Endothelial cell of umbilical vein (primary cell): ENCODE data around the gene EPN2. TPM values are rescaled to one million over a fixed set of nuclear protein-coding genes. Genes with fewer than 3 reads are reported as not detected.

ENCODE experiments used
- BruUV-seq: library from RNA; stranded (reverse); fragments of 400-500 nt; replicated peaks from 2 replicates; lab custom pipeline; 2021; lab: Mats Ljungman, UMichigan
- CTCF ChIA-PET: fragments of 300-600, 350-600 bp; sonication (Branson Sonifier 250); formaldehyde crosslinking; loops from one replicate; lab custom pipeline; 2021; ENCODE audit warnings: antibody characterized with exemption, inconsistent platforms; lab: Charles Lee
- POLR2A ChIA-PET: fragments of 300-600, 350-600 bp; sonication (Branson Sonifier 250); formaldehyde crosslinking; loops from one replicate; lab custom pipeline; 2021; ENCODE audit warnings: antibody characterized with exemption, inconsistent platforms; lab: Charles Lee
- DNase-seq: peaks from one replicate; pipeline ENCODE4 v3.0.0-alpha.2; 2011; ENCODE audit warnings: low read depth, low spot score
- FAIRE-seq: peaks from 2 replicates; lab custom pipeline; 2011; peaks lifted over from hg19 to GRCh38; lab: Jason Lieb, UNC
- H2AFZ ChIP-seq: 2 replicates; pipeline ENCODE4 v1.6.0; 2012; ENCODE audit warnings: low read depth, low read length, control low read depth, inconsistent platforms
- H3K27ac ChIP-seq: 2 replicates; pipeline ENCODE4 v1.5.1; 2011; ENCODE audit warnings: low read depth, mild to moderate bottlenecking, control low read depth, low read length, moderate library complexity; ENCODE audit not compliant: insufficient read depth
- H3K27me3 ChIP-seq, 2 experiments: 2 replicates each; pipeline versions ENCODE4 v1.6.0 to v1.6.1; 2011; ENCODE audit warnings: low read length in 2 of 2, mixed read lengths in 1 of 2; ENCODE audit not compliant: control insufficient read depth in 2 of 2, insufficient read depth in 2 of 2
- H3K36me3 ChIP-seq, 2 experiments: 2 replicates in 1 of 2; 3 replicates in 1 of 2; pipeline ENCODE4 v1.5.1; 2011; ENCODE audit warnings: low read length in 2 of 2, mild to moderate bottlenecking in 1 of 2, moderate library complexity in 1 of 2; ENCODE audit not compliant: control insufficient read depth in 2 of 2, insufficient read depth in 2 of 2; ENCODE audit errors: extremely low read depth in 1 of 2
- H3K4me1 ChIP-seq: 3 replicates; pipeline ENCODE4 v1.5.1; 2011; ENCODE audit warnings: mild to moderate bottlenecking, low read length; ENCODE audit not compliant: control insufficient read depth, insufficient read depth; ENCODE audit errors: extremely low read depth
- H3K4me2 ChIP-seq: 2 replicates; pipeline ENCODE4 v1.6.1; 2011; ENCODE audit warnings: low read length, control low read depth, mixed read lengths; ENCODE audit not compliant: insufficient read depth
- H3K4me3 ChIP-seq, 3 experiments: fragments of 200-600 bp in 1 of 3; sonication (generic), shearing (Covaris generic) in 1 of 3; replicated peaks in 1 of 3; 2 replicates each; pipeline ENCODE4 v1.5.1; 2011 to 2016; ENCODE audit warnings: control low read depth in 3 of 3, low read length in 3 of 3, mild to moderate bottlenecking in 2 of 3, inconsistent platforms in 1 of 3, low read depth in 1 of 3, moderate library complexity in 1 of 3; ENCODE audit not compliant: insufficient read depth in 1 of 3
- H3K79me2 ChIP-seq: 2 replicates; pipeline ENCODE4 v1.6.0; 2012; ENCODE audit warnings: low read length, inconsistent platforms; ENCODE audit not compliant: control insufficient read depth, insufficient read depth
- H3K9ac ChIP-seq: replicated peaks from 2 replicates; pipeline ENCODE3; 2011; ENCODE audit warnings: low read length, control low read depth; ENCODE audit not compliant: insufficient read depth; ENCODE audit errors: extremely low read depth
- H3K9me1 ChIP-seq: replicated peaks from 3 replicates; pipeline ENCODE4 v1.6.0; 2011; ENCODE audit warnings: mild to moderate bottlenecking, low read length; ENCODE audit not compliant: control insufficient read depth, insufficient read depth; ENCODE audit errors: extremely low read depth
- H3K9me3 ChIP-seq: replicated peaks from 2 replicates; pipeline ENCODE4 v1.5.1; 2012; ENCODE audit warnings: low read length, inconsistent platforms; ENCODE audit not compliant: control insufficient read depth, insufficient read depth
- H4K20me1 ChIP-seq: replicated peaks from 2 replicates; pipeline ENCODE3; 2011; ENCODE audit warnings: mild to moderate bottlenecking, low read length; ENCODE audit not compliant: control insufficient read depth, insufficient read depth; ENCODE audit errors: extremely low read depth
- CTCF ChIP-seq, 2 donors: IDR thresholded peaks; 1 replicate in 1 of 2; 2 replicates in 1 of 2; pipeline ENCODE4 v1.5.1; 2011; ENCODE audit warnings: low read length in 2 of 2, mild to moderate bottlenecking in 2 of 2, moderate library complexity in 2 of 2, control low read depth in 1 of 2, inconsistent platforms in 1 of 2, low read depth in 1 of 2; ENCODE audit not compliant: insufficient read depth in 1 of 2; ENCODE audit errors: extremely low read depth in 1 of 2
- EZH2 ChIP-seq: IDR thresholded peaks from 2 replicates; pipeline ENCODE4 v1.6.1; 2012; ENCODE audit warnings: borderline replicate concordance, low read depth, mild to moderate bottlenecking, moderate library complexity, low read length, inconsistent platforms; ENCODE audit not compliant: severe bottlenecking
- FOS ChIP-seq: IDR thresholded peaks from 2 replicates; pipeline ENCODE4 v1.6.1; 2011; ENCODE audit warnings: mild to moderate bottlenecking, low read length, moderate library complexity, borderline replicate concordance; ENCODE audit not compliant: insufficient read depth
- GATA2 ChIP-seq: IDR thresholded peaks from 2 replicates; pipeline ENCODE4 v1.7.0; 2011; ENCODE audit warnings: low read depth, mild to moderate bottlenecking, moderate library complexity, mixed read lengths, low read length; ENCODE audit not compliant: insufficient read length, insufficient read depth
- JUN ChIP-seq: IDR thresholded peaks from 2 replicates; pipeline ENCODE4 v1.6.1; 2011; ENCODE audit warnings: borderline replicate concordance, low read depth; ENCODE audit not compliant: insufficient read length, insufficient read depth
- MAX ChIP-seq: IDR thresholded peaks from 2 replicates; pipeline ENCODE4 v1.6.1; 2011; ENCODE audit not compliant: insufficient read depth, insufficient read length
- MYC ChIP-seq: IDR thresholded peaks from one replicate; pipeline ENCODE4 v1.6.1; 2011; ENCODE audit warnings: mild to moderate bottlenecking, low read depth, low read length
- POLR2A ChIP-seq: IDR thresholded peaks from 2 replicates; pipeline ENCODE4 v1.6.1; 2012; ENCODE audit warnings: low read depth, mild to moderate bottlenecking, control low read depth, low read length
- POLR2AphosphoS5 ChIP-seq: IDR thresholded peaks from 2 replicates; pipeline ENCODE4 v1.6.1; 2012; ENCODE audit warnings: low read depth, mild to moderate bottlenecking, control low read depth, low read length, moderate library complexity; ENCODE audit not compliant: insufficient read depth
- dilution Hi-C: fragments of 300-500 bp; cut with MboI; formaldehyde crosslinking; loops from one replicate; pipeline ENCODE4 v1.15.0; 2019; ENCODE audit warnings: low sequenced_read_pairs; ENCODE audit not compliant: extremely low pct_ligation_motif_present
- intact Hi-C: fragments of 100-400 bp; cut with micrococcal nuclease; formaldehyde crosslinking; loops from one replicate; pipeline ENCODE4 v1.10.0; 2022
- polyA plus RNA-seq, 4 experiments: library from polyadenylated mRNA; depleted of rRNA in 3 of 4; stranded (reverse) in 3 of 4; unstranded in 1 of 4; fragments of >200 nt; gene quantifications; 2 replicates each; pipeline versions ENCODE4 v1.2.1 to v1.2.3, GENCODE V29; 2011 to 2012; ENCODE audit warnings: missing spikeins in 1 of 4
- total RNA-seq: library from RNA; stranded (reverse); gene quantifications from 2 replicates; pipeline ENCODE4 v1.2.3, GENCODE V29; 2021

Gene EPN2
- total and polyA plus RNA-seq, 2 donors (not counting 3 experiments of a cell fraction or from before 2014, with no cell fraction given), result 40.3 to 70.5 TPM

GRCh38 chr17:19374136-19374535, 137.0 kb downstream of the EPN2 start:
- no peak overlapping the region for H3K4me3 ChIP-seq
- H3K4me2 ChIP-seq, result no peak overlapping the region
- TF ChIP-seq GATA2 (no peak), EZH2 (no peak), CTCF (IDR thresholded peaks at IDR 0.05; ENCODE audit: extremely low read depth in 1 of 2, insufficient read depth in 1 of 2, low read depth in 1 of 2, low read length in 2 of 2) (no peak), POLR2AphosphoS5 (no peak), POLR2A (no peak), FOS (no peak), JUN (no peak), MYC (no peak), MAX (no peak)
- H3K9ac ChIP-seq, result no peak overlapping the region
- H2AFZ ChIP-seq, result no peak overlapping the region
- no peak overlapping the region for H3K27ac ChIP-seq
- ChIA-PET CTCF (interaction anchor here (1.0 to 4.2 kb wide), 3 partner anchors 9 to 73 kb away, joined by 3 to 23 read pairs (median 4); partner anchors contain the start of gene B9D1), POLR2A (no interaction called here)
- DNase-seq (no peak), FAIRE-seq (no peak)
- H4K20me1 ChIP-seq, result no peaks in the 10 kb centered on the region
- H3K79me2 ChIP-seq, result peaks cover 5% of the 10 kb centered on the region
- H3K9me1 ChIP-seq, result no peaks in the 10 kb centered on the region
- no peaks in the 10 kb centered on the region for H3K36me3 ChIP-seq
- no TSS peak for BruUV-seq
- no peaks in the 10 kb centered on the region for H3K27me3 ChIP-seq
- intact Hi-C loops, result no loop called here
- H3K4me1 ChIP-seq, result peaks cover 1% of the 10 kb centered on the region
- dilution Hi-C loops, result no loop called here
- no peaks in the 10 kb centered on the region for H3K9me3 ChIP-seq
